ENCODE data around the gene ENC1. TPM values are rescaled to one million over a fixed set of nuclear protein-coding genes. Genes with fewer than 3 reads are reported as not detected.

Gene ENC1
- total RNA-seq, 1 donor from 2014 or later, result 135 TPM

DNA sequence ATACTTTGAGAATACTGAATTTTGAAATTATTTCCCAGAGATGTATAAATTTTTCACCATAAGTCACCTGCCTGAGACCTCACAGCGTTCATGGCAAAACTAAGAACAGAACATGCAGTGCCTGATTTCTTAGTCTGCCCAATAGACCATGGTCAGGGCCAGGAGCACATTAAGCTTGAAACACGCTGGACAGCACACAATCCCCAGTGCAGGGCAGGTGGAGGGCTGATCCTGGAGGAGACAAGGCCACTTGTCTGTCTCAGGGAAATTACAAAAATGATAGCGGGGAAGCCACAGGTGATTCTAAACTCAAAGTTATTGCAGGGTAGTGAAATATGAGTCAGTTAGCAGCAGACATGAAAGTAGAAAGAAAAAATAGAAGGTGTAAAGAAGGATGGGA, 18.6 kb upstream of the ENC1 start:
- Mint-ChIP-seq H3K9me3 (no peaks in the 10 kb centered on the region), H3K4me3 (no peak overlapping the region), H3K36me3 (ENCODE audit: low read depth) (no peaks in the 10 kb centered on the region), H3K27ac (ENCODE audit: unreplicated experiment) (no peak overlapping the region), H3K4me1 (peaks cover 21% of the 10 kb centered on the region), H3K27me3 (ENCODE audit: low read depth) (no peaks in the 10 kb centered on the region)
- no peak for TF ChIP-seq CTCF (conservative IDR thresholded peaks at IDR 0.05)
- DNase-seq (ENCODE audit: low read depth, low spot score), result no peak

GRCh38 chr5:74657165-74657564, 16.6 kb upstream of the ENC1 start:
- H3K4me3 Mint-ChIP-seq, result no peak overlapping the region
- DNase-seq (ENCODE audit: low read depth, low spot score), result no peak
- H3K36me3 Mint-ChIP-seq (ENCODE audit: low read depth), result no peaks in the 10 kb centered on the region
- H3K4me1 Mint-ChIP-seq, result peaks cover 21% of the 10 kb centered on the region
- no peaks in the 10 kb centered on the region for H3K9me3 Mint-ChIP-seq
- H3K27ac Mint-ChIP-seq (ENCODE audit: unreplicated experiment), result peak overlapping the region; percentile 54
- no peaks in the 10 kb centered on the region for H3K27me3 Mint-ChIP-seq (ENCODE audit: low read depth)
- TF ChIP-seq CTCF (conservative IDR thresholded peaks at IDR 0.05), result no peak

DNA sequence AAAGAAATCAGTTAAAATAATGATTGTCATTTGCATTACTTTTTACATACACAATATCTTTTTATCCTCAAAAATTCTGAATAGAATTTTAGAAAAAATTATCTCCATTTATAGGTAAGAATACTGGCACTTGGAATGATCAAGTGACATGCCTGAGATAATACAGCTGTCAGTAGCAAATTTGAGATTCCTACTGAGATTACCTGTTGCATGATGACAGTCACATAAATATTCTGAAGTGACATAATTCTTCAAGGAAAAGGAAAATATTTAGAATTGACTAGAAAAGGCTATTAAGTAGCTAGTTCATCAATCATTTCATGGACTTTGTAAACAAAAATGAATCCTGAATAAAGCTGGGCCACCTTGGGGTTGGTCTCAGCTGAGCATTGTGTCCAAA, 15.2 kb upstream of the ENC1 start:
- Mint-ChIP-seq H3K4me1 (peaks cover 12% of the 10 kb centered on the region), H3K4me3 (no peak overlapping the region), H3K27me3 (ENCODE audit: low read depth) (no peaks in the 10 kb centered on the region), H3K27ac (ENCODE audit: unreplicated experiment) (no peak overlapping the region), H3K36me3 (ENCODE audit: low read depth) (no peaks in the 10 kb centered on the region), H3K9me3 (no peaks in the 10 kb centered on the region)
- no peak for DNase-seq (ENCODE audit: low read depth, low spot score)
- TF ChIP-seq CTCF (conservative IDR thresholded peaks at IDR 0.05), result no peak

DNA sequence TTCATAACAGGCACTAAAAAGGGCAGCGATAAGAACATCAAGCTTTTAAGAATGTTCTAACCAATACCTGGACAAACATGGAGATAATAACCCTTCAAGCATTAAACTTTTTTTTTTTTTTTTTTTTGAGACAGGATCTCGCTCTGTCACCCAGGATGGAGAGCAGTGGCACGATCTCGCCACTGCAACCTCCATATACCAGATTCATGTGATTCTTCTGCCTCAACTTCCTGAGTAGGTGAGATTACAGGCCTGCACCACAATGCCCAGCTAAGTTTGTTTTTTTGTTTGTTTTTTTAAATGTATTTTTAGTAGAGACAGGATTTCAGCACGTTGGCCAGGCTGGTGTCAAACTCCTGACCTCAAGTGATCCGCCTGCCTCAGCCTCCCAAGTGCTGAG, 14.7 kb upstream of the ENC1 start:
- H3K36me3 Mint-ChIP-seq (ENCODE audit: low read depth), result no peaks in the 10 kb centered on the region
- no peaks in the 10 kb centered on the region for H3K27me3 Mint-ChIP-seq (ENCODE audit: low read depth)
- TF ChIP-seq CTCF (conservative IDR thresholded peaks at IDR 0.05), result no peak
- DNase-seq (ENCODE audit: low read depth, low spot score), result no peak
- H3K9me3 Mint-ChIP-seq, result no peaks in the 10 kb centered on the region
- H3K4me1 Mint-ChIP-seq, result peaks cover 7% of the 10 kb centered on the region
- H3K27ac Mint-ChIP-seq (ENCODE audit: unreplicated experiment), result no peak overlapping the region
- no peak overlapping the region for H3K4me3 Mint-ChIP-seq

GRCh38 chr5:74653991-74654390, 13.5 kb upstream of the ENC1 start:
- Mint-ChIP-seq H3K36me3 (ENCODE audit: low read depth) (no peaks in the 10 kb centered on the region), H3K4me1 (peaks cover 6% of the 10 kb centered on the region), H3K4me3 (no peak overlapping the region), H3K27ac (ENCODE audit: unreplicated experiment) (no peak overlapping the region), H3K27me3 (ENCODE audit: low read depth) (no peaks in the 10 kb centered on the region), H3K9me3 (no peaks in the 10 kb centered on the region)
- no peak for DNase-seq (ENCODE audit: low read depth, low spot score)
- no peak for TF ChIP-seq CTCF (conservative IDR thresholded peaks at IDR 0.05)

DNA sequence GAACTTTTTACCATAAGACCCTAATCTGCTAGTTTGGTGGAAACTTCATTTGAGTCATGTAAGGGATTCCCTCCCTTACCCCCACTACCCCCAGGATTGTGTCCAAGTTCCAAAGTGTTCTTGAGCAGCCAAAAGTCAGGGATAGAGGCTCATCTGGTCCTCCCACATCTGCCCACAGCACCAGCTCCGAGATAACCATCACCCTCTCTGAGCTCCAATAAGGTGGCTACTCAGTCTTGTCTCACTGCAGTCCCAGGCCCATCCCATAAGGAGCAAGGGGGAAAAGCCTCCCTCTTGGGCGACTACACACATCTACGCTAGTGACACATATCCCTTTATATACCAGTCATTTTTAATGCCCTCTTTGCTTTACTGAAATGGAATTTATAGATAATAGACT, 12.0 kb upstream of the ENC1 start:
- Mint-ChIP-seq H3K4me1 (peaks cover 20% of the 10 kb centered on the region), H3K4me3 (no peak overlapping the region), H3K9me3 (no peaks in the 10 kb centered on the region), H3K36me3 (ENCODE audit: low read depth) (no peaks in the 10 kb centered on the region), H3K27me3 (ENCODE audit: low read depth) (no peaks in the 10 kb centered on the region), H3K27ac (ENCODE audit: unreplicated experiment) (no peak overlapping the region)
- no peak for DNase-seq (ENCODE audit: low read depth, low spot score)
- TF ChIP-seq CTCF (conservative IDR thresholded peaks at IDR 0.05), result no peak

Data from neural crest cell (in vitro differentiated cells).